ENCODE data around the gene TBX3. TPM values are rescaled to one million over a fixed set of nuclear protein-coding genes. Genes with fewer than 3 reads are reported as not detected.

TBX3 gene
- total RNA-seq, 1 donor from 2014 or later, result not detected

GRCh38 chr12:114649585-114649984, 34.4 kb downstream of the TBX3 start:
- H3K36me3 Mint-ChIP-seq, result no peaks in the 10 kb centered on the region
- no peaks in the 10 kb centered on the region for H4K20me1 ChIP-seq (ENCODE audit: low read depth)
- no peaks in the 10 kb centered on the region for H3K9me3 Mint-ChIP-seq
- H3K4me1 ChIP-seq, result peaks cover 7% of the 10 kb centered on the region
- H3K4me1 Mint-ChIP-seq, result peaks cover 5% of the 10 kb centered on the region
- TF ChIP-seq, protein P1, sequence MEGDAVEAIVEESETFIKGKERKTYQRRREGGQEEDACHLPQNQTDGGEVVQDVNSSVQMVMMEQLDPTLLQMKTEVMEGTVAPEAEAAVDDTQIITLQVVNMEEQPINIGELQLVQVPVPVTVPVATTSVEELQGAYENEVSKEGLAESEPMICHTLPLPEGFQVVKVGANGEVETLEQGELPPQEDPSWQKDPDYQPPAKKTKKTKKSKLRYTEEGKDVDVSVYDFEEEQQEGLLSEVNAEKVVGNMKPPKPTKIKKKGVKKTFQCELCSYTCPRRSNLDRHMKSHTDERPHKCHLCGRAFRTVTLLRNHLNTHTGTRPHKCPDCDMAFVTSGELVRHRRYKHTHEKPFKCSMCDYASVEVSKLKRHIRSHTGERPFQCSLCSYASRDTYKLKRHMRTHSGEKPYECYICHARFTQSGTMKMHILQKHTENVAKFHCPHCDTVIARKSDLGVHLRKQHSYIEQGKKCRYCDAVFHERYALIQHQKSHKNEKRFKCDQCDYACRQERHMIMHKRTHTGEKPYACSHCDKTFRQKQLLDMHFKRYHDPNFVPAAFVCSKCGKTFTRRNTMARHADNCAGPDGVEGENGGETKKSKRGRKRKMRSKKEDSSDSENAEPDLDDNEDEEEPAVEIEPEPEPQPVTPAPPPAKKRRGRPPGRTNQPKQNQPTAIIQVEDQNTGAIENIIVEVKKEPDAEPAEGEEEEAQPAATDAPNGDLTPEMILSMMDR (IDR thresholded peaks at IDR 0.05), result no peak
- TF ChIP-seq EZH2 (IDR thresholded peaks at IDR 0.05) (no peak), EZH2phosphoT487 (IDR thresholded peaks at IDR 0.05) (no peak)
- H3K4me2 ChIP-seq, result peak overlapping the region; percentile 32
- DNase-seq (ENCODE audit: low spot score), result peak; percentile 27
- H3K4me3 ChIP-seq, result no peak overlapping the region
- H2AFZ ChIP-seq (replicated peaks), result no peak overlapping the region
- peaks cover 9% of the 10 kb centered on the region for H3K27me3 Mint-ChIP-seq (ENCODE audit: insufficient read depth, low read depth)
- H3K9ac ChIP-seq, result no peak overlapping the region
- H3K27ac Mint-ChIP-seq, result no peak overlapping the region
- H3K27ac ChIP-seq, result no peak overlapping the region
- no peaks in the 10 kb centered on the region for H3K79me2 ChIP-seq (ENCODE audit: low read depth)
- no peaks in the 10 kb centered on the region for H3K9me3 ChIP-seq (ENCODE audit: low read depth)
- no peaks in the 10 kb centered on the region for H3F3A ChIP-seq (ENCODE audit: low read depth)
- H3K36me3 ChIP-seq, result no peaks in the 10 kb centered on the region
- no peak overlapping the region for H3K4me3 Mint-ChIP-seq
- no peaks in the 10 kb centered on the region for H3K27me3 ChIP-seq

GRCh38 chr12:114648711-114649110, 35.3 kb downstream of the TBX3 start:
- Histone ChIP-seq H3K27ac (no peak overlapping the region), H3K9ac (no peak overlapping the region), H3K9me3 (ENCODE audit: low read depth) (no peaks in the 10 kb centered on the region), H3F3A (ENCODE audit: low read depth) (no peaks in the 10 kb centered on the region), H4K20me1 (ENCODE audit: low read depth) (no peaks in the 10 kb centered on the region), H3K79me2 (ENCODE audit: low read depth) (no peaks in the 10 kb centered on the region), H3K4me2 (no peak overlapping the region), H3K27me3 (no peaks in the 10 kb centered on the region), H2AFZ (replicated peaks) (no peak overlapping the region), H3K4me3 (no peak overlapping the region), H3K36me3 (no peaks in the 10 kb centered on the region), H3K4me1 (peaks cover 7% of the 10 kb centered on the region)
- no peaks in the 10 kb centered on the region for H3K9me3 Mint-ChIP-seq
- no peak for DNase-seq (ENCODE audit: low spot score)
- peaks cover 10% of the 10 kb centered on the region for H3K27me3 Mint-ChIP-seq (ENCODE audit: insufficient read depth, low read depth)
- H3K27ac Mint-ChIP-seq, result no peak overlapping the region
- TF ChIP-seq EZH2 (IDR thresholded peaks at IDR 0.05), result no peak
- TF ChIP-seq EZH2phosphoT487 (IDR thresholded peaks at IDR 0.05), result no peak
- TF ChIP-seq, protein P1 (IDR thresholded peaks at IDR 0.05), result no peak
- H3K4me1 Mint-ChIP-seq, result peaks cover 5% of the 10 kb centered on the region
- no peaks in the 10 kb centered on the region for H3K36me3 Mint-ChIP-seq
- H3K4me3 Mint-ChIP-seq, result no peak overlapping the region

- Mint-ChIP-seq H3K4me3 (no peak overlapping the region), H3K27ac (no peak overlapping the region), H3K27me3 (ENCODE audit: insufficient read depth, low read depth) (peaks cover 13% of the 10 kb centered on the region), H3K36me3 (no peaks in the 10 kb centered on the region), H3K9me3 (no peaks in the 10 kb centered on the region), H3K4me1 (no peaks in the 10 kb centered on the region)
- DNase-seq (ENCODE audit: low spot score), result no peak
- Histone ChIP-seq H3K36me3 (no peaks in the 10 kb centered on the region), H3K4me3 (no peak overlapping the region), H3K4me2 (no peak overlapping the region), H3K4me1 (no peaks in the 10 kb centered on the region), H3F3A (ENCODE audit: low read depth) (no peaks in the 10 kb centered on the region), H2AFZ (replicated peaks) (no peak overlapping the region), H3K9me3 (ENCODE audit: low read depth) (no peaks in the 10 kb centered on the region), H3K27ac (no peak overlapping the region), H3K79me2 (ENCODE audit: low read depth) (no peaks in the 10 kb centered on the region), H3K9ac (no peak overlapping the region), H4K20me1 (ENCODE audit: low read depth) (no peaks in the 10 kb centered on the region), H3K27me3 (no peaks in the 10 kb centered on the region)
- TF ChIP-seq EZH2 (IDR thresholded peaks at IDR 0.05) (no peak), EZH2phosphoT487 (IDR thresholded peaks at IDR 0.05) (no peak)
- TF ChIP-seq, protein P1 (IDR thresholded peaks at IDR 0.05), result no peak
Observed at GRCh38 chr12:114638790-114639435, 45.1 kb downstream of the TBX3 start.
